Neural progenitor cell (in vitro differentiated cells): ENCODE results near the gene IL20RA.

Experiments used
- EZH2 ChIP-seq: fragments of 200-600 bp; sonication (generic); IDR thresholded peaks from 2 replicates; pipeline ENCODE4 v1.6.1; 2017; ENCODE audit warnings: antibody characterized with exemption, mild to moderate bottlenecking, moderate library complexity
- EZH2phosphoT487 ChIP-seq: fragments of 200-600 bp; sonication (generic); IDR thresholded peaks from 2 replicates; pipeline ENCODE4 v1.6.1; 2017; ENCODE audit warnings: antibody characterized with exemption
- TF ChIP-seq, protein P1 (sequence below): fragments of 200-600 bp; sonication (generic); IDR thresholded peaks from 2 replicates; pipeline ENCODE4 v1.5.1; 2017; ENCODE audit warnings: antibody characterized with exemption, mild to moderate bottlenecking

DNA sequence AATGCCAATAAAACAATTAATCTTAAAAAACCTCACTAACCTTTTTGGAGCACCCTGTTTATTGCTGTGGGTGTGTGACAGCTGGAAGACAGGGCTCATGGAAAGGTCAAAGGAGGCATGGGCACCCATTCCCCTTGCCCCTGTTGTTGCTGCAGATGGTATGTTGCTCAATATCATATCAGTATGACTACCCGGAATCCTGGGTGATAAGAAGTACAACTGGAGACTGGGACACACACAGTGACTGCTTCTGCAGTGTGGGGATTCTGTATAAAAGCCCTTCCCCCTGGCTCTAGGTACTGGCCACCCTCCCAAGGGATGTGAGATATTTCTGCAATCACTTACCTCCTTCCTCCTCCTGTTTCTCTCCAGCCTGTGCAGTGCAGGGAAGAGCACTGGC lies 47.3 kb upstream of the IL20RA start:
- TF ChIP-seq, protein P1, sequence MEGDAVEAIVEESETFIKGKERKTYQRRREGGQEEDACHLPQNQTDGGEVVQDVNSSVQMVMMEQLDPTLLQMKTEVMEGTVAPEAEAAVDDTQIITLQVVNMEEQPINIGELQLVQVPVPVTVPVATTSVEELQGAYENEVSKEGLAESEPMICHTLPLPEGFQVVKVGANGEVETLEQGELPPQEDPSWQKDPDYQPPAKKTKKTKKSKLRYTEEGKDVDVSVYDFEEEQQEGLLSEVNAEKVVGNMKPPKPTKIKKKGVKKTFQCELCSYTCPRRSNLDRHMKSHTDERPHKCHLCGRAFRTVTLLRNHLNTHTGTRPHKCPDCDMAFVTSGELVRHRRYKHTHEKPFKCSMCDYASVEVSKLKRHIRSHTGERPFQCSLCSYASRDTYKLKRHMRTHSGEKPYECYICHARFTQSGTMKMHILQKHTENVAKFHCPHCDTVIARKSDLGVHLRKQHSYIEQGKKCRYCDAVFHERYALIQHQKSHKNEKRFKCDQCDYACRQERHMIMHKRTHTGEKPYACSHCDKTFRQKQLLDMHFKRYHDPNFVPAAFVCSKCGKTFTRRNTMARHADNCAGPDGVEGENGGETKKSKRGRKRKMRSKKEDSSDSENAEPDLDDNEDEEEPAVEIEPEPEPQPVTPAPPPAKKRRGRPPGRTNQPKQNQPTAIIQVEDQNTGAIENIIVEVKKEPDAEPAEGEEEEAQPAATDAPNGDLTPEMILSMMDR, result no peak
- TF ChIP-seq EZH2phosphoT487, result no peak
- TF ChIP-seq EZH2, result no peak
